AG08395 (cell line): ENCODE data around the gene UNC13B.
A peak's percentile ranks its signal among the peaks of the same experiment; 100 is the strongest.

Source experiments
- DNase-seq: peaks from one replicate; pipeline ENCODE4 v3.0.0; 2012; ENCODE audit warnings: mixed read lengths, low spot score

The UNC13B gene

DNA sequence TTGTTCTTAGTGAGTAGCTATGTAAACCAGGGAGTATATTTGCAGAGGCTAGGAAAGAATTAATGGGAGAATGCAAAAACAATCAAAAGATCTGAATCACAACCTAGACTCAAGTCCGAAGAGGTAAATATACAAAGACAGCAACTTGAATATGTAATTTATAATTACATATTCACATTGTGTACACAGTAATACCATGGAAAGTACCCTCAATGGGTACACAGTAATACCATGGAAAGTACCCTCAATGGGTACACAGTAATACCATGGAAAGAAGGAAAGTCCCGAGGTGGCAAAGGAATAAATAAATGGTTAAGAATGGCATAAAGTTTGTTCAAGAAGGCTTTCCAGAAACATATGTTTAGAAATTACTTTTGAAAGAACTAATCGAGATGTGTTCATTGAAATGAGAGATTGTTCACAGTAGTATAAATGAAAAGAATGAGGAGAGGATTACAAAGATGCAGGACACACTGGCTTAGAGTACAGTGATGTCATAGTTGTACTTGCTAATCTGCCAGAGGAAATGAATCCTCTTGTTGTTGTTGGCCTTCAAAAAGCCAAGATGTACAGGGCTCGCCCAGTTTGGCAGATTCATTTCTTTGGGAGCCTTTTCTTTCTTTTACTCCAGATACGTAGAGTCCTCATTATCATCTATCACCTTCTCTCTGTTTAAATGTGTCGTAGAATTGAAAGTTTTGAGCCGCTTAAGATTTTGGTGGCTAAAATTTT, 116.0 kb downstream of the UNC13B start:
- peak; percentile 78 for DNase-seq

DNA sequence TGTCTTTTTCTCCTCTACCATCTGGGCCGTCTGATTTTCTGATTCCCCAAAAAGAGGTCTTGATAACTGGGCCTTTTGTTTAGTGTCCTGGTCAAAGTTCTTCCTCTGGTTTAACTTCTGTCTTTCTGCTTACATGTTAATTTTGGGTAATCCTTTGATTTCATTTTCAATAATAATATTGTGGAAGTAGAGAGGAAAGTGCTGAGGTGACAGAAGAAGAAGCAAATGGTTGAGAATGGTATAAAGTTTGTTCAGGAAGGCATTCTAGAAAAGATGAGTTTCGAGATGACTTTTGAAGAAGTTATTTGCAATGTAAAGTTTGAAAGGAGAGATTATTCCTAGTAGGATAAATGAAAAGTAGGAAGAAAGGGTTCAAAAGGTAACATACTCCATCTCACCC, 118.1 kb downstream of the UNC13B start:
- no peak for DNase-seq

DNA sequence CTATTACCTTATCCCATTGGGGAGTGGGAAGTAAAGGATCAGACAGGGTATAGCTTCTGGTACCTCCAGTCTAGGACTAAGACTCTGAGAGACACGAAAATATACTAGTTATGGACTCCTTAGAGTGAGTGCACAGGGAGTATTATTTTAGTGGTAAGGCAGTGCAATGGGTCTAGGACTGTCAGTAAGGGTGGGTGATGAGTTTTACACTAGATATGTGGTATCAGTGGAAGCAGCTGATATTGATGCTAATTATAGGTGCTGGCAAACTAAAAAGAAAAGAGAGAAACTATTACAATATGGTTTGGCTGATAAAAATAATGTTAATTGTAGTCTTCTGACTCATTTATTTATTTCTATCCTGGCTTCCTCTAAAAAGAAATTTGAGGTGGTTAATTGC, 118.6 kb downstream of the UNC13B start:
- DNase-seq, result no peak

DNA sequence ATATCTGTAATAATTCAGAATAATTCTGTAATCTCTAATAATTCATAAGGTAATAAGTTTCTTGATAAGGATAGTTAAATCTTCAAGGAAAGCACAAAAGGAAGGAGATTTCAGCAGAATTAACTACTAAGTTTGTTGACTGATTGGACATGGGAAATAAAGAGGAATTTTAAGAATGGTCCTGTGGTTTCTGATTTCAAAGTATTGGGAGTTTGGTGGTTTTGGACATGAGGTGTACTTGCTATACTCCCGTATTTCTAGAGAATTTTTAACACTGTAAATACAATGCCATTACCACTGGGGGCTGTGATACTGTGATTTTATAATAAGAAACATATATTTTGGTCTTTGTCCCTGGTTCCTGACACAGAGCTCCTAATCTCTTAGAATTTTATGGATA, 123.9 kb downstream of the UNC13B start:
- peak; percentile 19 for DNase-seq

DNA sequence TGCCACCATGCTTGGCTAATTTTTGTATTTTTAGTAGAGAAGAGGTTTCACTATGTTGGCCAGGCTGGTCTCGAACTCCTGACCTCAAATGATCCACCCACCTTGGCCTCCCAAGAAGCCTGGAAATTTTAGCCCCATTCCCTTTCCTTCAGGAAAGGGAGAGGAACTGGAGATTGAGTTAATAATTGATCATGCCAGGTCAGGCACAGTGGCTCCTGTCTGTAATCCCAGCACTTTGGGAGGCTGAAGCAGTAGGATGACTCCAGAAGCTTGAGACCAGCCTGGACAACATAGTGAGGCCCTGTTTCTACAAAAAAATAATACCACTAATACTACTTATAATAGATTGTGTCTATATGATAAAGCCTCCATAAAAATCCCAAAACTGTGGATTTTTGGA, 124.6 kb downstream of the UNC13B start:
- DNase-seq, result no peak

DNA sequence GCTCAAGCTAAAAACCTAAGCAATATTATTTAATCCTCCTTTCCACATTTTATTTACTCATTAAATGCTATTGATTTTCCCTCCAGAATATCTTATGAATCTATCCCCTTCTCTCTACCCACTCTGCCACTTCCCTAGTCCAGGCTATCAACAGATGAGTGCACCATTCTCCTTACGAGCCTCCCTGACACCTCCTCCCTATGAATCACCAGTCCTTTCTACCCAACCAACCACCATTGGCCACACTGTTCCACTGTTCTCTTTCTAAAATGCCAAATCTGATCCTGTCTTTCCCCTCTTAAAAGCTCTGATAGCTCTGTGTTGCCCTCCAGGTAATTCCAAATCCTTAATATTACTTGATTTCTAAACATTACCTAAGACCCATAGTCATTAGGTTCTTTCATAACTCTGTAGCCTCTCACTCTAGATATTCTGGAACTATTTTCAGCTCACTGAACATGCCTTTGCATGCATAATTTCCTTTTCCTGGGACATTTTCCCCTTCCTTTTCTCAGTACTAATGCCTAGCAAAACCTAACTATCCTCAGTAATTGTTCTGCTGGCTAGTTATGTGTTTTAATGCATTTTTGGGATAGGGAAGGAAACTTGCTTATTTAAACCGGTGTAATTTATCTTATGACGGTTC, 126.3 kb downstream of the UNC13B start:
- DNase-seq, result peak; percentile 27

DNA sequence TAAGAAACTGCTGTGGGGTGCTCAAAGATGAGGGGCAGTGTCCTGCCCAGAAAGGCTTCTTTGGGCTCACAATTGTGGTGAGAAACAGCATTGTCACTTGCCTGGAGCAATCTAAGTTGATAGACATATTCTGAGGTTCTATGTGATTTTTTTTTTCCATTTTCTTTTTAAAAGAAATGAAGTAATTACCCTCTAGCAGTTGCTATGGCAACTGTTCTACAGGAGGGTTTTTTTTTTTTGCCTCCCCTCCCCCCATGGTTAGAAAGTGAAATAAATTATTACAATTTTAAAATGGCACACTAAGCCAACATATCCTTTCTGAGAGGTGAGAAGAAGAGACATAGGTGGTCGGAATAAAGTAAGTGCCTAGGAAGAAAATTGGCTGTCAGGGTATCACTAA, 127.0 kb downstream of the UNC13B start:
- DNase-seq, result no peak

DNA sequence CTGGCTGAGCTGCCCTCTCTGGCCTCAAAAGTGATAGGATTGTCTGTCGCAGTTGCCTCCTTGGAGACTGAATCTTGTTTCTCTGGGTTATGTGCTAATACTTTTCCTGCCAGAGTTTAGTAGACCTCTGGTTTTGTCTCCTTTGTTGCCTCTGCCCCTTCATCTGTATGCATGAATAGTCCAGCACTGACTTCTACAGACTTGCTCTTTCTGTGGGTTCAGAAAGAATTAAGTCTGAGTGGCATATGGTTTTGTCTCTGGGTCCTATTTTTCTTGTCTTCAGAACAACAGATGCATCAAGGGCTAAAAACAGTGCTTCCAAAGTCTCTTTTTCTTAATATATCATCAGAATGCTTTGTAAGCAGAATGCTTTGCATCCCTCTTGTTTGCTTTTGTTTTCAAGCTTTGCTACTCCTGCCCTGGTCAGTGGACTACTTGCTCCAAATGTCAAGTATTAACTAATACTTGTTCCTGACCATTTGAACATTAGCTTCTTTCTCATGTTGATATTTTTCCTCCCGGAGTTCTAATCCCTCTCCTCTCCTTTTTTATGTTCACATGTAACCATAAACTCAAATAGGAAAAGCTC, 131.7 kb downstream of the UNC13B start:
- DNase-seq, result no peak

DNA sequence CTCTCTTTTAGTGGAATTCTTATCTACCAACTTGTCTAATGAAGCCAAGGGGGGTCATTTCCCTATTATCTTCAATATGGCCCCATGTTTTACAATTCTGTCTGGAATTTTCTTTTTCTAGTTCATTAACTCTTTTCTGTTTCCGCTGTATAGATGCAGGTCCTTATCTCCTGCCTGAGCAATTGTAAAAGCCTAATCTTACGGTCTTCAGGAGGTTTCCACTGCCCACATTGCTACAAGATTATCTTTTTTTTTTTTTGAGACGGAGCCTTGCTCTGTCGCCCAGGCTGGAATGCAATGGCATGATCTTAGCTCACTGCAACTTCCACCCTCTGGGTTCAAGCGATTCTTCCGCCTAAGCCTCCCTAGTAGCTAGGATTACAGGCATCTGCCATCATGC, 132.3 kb downstream of the UNC13B start:
- DNase-seq, result no peak

DNA sequence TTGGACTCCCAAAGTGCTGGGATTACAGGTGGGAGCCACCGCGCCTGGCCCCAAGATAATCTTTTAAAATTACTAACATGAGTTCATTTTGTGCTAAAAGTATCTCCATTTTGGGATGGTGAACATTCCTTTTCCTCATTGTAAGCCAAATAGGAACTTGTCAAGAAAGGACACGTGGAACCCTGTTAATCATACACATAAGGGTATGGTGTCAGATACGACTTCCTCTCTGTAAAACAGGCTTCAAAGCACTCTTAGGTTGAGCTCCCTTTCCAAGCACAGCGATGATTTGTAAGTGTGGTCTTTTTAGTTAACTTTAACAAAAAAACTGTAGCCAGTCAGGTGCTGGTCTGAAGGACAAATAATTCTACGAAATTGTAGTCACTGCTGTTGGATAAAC, 132.7 kb downstream of the UNC13B start:
- DNase-seq, result no peak

DNA sequence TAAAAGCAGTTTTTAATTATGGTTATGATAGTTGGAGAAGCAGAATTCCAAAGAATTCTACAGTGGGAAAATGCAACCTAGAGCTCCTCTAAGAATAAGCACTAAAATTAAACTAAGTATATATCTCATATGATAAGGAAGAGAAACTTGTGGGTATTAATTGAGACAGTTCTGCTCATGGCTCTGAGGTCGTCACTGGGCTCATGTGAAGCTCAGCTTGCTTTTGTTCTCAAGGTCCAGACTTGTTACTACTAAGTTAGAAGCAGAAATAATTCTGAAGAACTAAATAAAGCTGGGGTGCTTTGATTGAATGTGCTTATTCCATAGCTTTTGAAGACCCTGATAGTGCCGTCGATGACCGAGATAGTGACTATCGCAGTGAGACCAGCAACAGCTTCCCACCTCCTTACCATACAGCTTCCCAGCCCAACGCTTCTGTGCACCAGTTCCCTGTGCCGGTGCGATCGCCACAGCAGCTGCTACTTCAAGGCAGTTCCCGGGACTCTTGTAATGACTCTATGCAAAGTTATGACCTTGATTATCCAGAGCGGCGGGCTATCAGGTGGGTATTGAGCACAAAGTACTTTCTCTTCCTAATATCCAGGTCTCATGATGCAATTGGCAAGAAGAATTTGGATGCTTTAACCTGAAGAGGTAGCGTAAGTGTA, 133.7 kb downstream of the UNC13B start:
- DNase-seq, result no peak

DNA sequence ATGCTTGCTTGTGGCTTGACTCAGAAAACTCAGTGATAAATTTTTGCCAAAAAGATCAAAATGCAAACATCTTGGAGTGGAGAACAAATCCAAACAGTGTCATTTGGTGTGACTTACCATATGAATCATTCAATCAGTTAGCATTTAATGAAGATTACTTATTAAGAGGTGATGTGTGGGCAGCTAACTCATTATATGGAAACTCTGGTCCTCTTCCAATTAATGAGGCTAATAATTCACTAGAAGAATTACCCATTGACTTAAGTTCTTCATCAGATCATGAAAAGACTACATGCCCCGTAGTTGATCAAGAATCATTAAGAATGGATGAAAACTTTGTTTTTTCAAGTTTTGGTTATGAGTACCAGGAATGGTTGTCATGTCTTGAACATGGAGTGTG, 141.8 kb downstream of the UNC13B start:
- DNase-seq, result no peak

DNA sequence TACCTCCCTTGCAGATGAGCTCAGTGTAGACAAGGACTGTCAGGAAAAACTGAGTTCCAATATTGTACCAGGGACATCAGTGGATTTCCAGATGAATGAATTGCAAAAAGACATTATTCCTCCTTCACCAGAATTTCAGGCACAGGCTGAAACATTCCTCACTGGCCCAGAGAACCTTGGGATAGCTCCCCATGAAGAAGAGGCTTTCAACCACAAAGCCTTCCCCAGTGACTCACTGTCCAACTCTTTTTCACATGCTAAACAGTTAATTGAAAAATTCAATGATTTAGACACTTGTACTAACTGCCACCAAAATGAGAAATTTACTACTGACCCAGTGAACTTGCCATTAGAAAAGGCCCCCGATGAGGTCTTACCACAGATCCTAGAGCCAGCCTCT, 144.5 kb downstream of the UNC13B start:
- peak; percentile 60 for DNase-seq

DNA sequence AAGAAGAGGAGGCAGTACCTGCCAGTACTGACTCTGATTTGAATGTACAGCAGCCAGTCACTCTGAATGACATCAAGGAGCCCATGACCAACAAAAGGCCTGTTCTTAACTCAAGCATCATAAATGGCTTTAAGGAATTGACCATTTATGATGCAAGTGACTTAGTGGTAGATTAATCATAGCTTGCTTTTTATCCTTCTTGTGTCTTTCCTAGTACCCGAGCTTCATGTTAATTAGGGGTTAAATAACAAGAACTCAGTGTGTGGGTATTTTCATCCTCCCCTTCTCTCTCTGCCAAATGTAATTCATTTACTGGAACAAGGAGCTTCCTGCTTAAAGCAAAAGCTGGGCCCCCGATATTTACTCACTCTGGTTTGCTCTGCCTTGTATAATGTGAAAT, 146.5 kb downstream of the UNC13B start:
- no peak for DNase-seq

DNA sequence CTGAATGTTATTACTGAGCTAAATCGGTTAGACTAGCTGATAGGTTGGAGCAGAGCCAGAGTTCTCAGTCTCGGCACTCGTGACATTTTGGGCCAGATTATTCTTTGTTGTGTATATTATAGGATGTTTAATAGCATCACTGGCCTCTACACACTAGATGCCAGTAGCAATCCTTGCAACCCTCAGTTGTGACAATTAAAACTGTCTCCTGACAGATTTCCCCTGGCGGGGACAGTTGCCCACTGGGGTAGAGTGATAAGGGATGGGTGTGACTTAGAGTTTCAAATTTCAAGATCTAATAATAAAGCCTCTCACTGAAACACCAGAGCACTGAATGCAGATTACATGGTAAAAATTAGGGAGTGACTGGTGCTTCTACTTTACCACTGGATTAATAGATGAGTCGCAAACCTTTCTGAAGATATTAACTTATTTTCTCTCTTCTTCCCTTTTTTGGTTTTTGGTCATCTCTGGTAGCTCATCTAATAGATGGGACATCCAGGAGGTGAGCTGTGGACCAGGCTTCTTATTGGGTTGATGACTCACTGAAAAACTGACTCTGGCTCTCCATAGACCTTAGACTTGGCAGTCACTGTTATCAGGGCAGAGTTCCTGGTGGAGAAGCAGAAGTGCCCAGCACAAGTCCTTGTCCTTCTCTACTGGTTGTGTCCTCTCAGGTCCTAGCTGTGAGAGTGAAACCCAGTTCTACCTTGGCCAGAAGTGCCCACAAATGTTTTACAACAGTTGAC, 150.3 kb downstream of the UNC13B start:
- peak; percentile 52 for DNase-seq

DNA sequence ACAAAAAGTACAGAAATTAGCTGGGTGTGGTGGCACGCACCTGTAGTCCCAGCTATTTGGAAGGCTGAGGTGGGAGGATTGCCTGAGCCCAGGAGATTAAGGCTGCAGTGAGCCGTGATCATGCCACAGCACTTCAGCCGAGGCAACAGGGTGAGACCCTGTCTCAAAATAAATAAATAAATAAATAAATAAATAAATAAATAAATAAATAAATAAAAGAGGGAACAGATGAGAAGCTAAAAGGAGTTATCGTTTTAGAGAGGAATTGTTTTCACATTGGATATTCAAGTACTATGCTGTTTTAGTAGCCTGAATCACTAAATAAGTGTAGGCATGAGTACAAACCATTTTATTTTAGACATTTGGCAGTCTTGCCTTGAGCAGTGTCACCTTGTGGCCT, 151.7 kb downstream of the UNC13B start:
- DNase-seq, result no peak

DNA sequence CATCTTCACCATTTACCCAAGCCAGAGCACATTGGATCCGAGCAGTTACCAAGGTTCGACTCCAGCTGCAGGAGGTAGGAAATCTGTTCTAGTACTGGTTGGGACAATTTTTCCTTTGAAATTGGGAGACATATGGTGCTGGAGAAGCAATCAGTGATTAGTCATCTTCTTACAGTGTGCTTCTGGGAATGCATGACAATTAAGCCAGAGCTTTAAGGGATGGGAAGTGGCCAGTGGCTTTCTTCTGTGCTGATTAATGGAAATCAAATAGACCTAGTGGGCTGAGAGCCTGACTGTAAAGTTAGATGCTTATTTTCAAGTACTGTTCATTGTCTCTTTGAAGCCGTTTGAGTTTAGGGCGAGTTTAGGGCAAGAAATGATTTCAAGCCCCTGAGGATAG, 152.1 kb downstream of the UNC13B start:
- DNase-seq, result peak; percentile 64

DNA sequence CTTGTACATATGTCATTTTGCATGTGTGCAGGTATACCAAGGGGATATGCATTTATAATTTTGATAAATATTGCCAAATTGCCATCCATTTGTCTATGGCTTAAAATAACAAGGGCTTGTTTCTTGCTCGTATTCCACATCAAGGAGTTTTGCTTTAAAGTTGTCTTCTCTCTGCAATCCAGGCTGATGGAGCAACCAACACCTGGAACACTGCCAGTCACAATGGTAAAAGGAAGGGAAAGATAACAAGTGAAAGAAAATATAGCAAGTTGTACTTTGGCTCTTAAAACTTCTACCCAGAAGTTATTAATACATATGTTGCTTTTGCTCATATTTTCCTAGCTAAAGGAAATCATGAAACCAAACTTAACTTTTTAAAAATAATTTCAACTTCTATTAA, 156.9 kb downstream of the UNC13B start:
- DNase-seq, result no peak

DNA sequence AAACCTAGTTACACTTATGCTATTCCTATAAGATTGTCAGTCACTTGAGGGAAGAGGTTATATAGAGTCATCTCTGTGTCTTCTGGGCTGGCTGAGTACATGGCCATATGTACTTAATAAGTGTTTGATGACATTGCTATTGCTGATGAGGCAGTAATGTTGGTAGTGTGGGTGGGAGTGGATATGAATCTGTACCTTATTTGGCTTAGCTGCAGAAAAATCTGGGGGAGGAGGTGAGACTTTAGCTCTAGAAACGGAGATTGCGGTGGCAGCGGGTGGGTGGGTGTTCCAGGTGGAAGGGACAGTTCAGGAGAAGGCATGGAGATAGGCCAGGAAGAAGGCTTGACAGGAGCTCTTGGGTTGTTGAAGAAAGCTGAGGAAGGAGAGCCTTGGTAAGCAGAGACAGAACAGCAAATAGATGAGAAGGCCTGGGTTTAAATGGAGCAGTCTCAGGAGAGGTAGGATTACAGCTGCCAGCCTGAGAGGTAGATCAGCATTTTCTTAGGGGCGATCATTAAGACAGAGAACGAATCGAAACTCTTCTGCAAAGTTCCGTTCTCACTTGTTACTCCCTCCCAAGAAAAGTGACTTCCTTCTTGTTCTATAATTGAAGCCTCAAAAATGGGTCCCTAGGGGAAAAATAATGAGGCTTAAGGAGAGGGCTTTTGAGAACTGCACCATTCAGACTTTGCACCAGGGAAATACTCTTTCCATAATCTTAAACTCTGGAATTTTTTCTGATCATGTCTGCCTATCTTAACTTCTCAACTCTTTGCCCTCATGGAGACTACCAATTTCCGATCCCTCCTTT, 160.5 kb downstream of the UNC13B start:
- no peak for DNase-seq

DNA sequence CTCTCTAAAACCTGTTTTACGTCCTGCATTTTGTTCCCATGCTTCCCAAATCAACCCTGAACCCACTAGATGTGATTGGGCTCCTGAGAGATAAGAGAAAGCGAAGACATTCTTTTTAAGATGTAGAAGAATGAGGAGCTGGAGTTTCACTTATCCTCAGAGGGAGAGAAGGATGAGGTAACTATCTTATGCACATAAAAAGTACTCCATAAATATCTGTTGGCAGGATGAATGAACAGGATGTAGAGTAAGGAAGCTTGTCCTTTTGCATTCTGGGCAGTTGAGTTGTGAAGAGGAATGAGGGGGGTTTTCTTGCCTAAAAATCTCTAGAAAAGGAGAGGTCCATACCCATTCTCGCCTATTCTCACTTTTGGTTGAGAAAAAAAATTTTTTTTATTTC, 163.2 kb downstream of the UNC13B start:
- DNase-seq, result no peak

DNA sequence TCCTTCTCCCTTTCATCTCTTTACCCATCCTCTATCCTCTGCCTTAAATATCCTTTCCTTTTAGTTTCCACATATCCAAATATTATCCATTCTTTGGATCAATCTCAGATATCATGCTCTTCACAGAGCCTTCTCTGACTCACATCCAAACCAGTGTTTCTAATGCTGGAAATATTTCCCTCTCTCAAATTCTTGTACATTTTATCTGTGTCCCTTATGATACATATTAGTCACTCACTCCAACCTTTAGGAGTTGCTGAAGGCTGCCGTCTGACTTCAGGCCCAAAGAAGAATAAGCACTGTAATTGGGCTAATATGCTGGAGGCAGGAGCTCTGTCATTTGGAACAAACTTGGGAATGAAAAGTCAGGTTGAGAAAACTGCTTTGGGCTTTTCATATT, 171.7 kb downstream of the UNC13B start:
- peak; percentile 78 for DNase-seq

DNA sequence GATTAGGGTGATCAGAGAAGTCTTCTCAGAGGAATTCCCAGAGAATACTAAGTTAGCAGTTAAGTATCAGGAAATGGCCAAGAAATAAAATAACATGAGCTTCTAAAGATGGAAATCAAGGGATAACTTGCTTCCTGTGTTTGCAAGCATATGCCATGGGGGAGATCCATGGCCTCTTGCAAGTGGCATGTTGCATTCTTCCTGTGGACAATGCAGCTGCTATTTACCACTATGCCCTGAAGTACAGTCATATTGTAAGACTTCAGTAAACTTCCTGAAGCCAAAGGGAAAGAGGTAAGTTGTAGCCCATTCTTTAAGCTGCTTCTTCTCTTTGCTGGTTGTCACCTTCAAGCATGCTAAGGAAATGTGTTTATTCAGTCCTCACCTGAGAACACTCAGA, 173.4 kb downstream of the UNC13B start:
- DNase-seq, result no peak
